Amniotic stem cell (primary cell): ENCODE results near the gene NPIPB2.

Experiments
- DNase-seq: peaks from one replicate; lab custom pipeline; 2025; lab: John Stamatoyannopoulos, UW

The NPIPB2 gene

DNA sequence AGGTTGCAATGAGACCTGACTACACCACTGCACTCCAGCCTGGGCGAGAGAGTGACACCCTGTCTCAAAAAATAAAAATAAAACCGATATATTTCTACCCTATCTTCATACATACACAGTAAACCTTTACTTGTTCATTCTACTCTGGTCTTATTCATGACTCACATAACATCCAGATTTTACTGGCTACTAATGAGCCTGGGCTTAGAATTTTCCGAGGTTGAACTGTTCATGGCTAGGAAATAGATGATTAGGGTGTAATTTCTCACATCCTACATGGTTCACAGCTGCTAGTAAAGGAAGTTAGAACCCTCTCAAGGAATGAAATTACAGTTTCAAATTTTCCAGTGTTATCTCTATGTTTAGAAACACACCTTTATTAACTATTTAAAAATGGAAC is 40.8 kb downstream of the NPIPB2 start:
- no peak for DNase-seq

DNA sequence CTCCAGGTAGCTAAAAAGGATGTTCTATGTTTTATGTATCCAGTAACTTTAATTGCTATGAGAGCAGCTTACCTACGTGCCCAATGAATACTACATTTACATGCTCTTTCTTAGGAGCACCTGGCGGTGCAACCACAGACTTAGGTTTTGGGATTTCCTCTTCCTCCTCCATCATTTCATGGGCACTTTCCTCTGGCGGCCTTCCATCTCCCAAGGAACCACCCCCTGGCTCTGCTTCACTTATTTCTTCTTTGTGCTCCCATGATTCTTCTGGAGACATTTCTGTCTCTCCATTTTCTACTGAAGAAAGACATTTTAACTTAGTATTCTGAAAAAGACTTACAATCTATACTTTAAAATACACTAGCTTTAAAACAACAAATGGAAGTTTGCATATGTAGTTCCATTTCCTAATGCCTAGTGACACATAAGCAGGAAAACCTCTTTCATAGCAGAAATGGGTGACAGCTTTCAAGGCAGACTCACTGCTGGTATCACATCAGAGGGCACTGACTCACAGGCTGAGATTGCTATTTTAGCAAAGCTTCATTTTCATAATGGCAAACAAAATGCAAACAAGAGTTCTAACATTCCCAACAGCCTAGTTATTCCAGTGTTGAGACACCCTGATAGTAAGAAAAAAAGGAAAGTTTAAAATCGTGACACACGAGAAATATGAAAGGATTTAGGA is 45.2 kb downstream of the NPIPB2 start:
- DNase-seq = peak; percentile 54

DNA sequence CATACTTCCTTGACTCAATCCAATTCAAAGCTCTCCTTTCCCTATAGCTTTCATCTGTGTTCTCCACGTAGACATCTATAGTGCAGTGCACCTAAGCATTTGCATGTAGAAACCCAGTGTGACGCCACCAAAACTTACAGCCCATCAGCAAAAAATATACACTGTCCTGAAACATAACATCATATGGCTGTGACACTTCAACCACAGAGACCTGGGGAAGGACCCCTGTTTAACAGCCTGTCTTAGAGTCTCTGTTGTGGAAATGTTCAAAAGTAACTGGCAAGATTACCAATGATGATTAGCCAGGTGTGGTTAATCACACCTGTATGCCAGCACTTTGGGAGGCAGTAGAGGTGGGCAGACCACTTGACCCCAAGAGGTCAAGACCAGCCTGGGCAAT is 48.3 kb downstream of the NPIPB2 start:
- DNase-seq = no peak

DNA sequence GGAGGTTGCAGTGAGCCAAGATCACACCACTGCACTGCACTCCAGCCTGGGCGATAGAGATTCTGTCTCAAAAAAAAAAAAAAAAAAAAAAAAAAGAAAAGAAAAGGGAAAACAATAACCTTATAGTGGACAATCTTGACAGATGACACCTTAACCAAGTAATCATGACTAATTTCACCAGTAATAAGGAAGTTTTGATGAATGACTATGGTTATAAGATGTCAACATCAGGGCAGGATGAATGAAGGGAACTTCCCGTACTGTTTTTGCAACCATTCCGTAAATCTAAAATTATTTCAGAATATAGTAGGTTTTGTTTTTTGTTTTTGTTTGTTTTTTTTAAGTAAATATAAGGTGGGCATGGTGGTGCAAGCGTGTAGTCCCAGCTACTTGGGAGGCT is 49.1 kb downstream of the NPIPB2 start:
- no peak for DNase-seq

DNA sequence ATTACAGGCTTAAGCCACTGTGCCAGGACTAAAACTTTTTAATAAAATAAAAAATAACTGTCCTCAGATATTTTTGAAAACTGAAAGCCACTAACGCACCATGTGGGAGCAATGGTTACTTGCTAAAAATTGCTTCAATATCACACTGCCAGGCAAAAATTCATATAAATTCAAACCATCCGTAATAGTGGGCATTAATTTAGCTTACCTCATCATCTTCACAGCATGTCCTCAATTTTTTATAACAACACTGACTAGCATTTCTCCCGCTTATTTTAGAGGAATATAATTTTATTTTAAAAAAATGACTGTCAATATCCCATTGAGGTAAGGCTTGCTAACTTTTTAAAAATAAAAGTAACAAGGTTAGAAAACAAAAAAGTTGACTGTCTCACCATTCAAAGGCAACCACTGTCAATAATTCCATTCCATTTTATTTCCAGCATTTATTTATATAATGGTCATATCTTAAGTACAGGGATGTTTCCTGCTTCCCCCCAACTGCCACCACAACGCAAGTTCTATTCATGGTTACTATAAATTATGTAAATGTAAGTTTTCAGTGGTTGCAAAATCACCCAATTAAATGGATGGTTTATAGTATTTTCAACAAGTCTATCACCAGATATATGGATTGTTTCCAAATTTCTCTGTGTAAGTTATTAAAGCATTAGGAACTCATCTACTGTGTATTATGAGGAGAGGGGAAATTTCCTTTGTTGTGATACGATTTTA is 51.4 kb downstream of the NPIPB2 start:
- DNase-seq = no peak

DNA sequence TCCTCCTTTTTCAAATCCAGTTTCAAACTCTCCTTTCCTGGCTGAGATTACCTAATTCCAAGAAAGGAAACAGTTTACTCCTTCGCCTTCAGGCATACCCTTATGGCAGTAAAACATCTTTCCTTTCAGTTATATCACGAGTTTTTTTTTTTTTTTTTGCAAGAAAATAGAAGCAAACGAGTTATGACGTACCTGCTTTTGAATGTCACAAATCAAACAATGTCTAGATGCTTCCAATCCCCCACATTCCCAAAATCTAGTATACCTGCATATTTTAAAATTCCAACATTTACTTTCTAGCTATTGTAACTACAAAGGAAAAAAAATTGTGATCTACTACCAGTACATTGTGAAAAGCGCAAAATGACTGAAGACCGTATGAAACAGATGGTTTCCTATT is 55.0 kb downstream of the NPIPB2 start:
- no peak for DNase-seq

DNA sequence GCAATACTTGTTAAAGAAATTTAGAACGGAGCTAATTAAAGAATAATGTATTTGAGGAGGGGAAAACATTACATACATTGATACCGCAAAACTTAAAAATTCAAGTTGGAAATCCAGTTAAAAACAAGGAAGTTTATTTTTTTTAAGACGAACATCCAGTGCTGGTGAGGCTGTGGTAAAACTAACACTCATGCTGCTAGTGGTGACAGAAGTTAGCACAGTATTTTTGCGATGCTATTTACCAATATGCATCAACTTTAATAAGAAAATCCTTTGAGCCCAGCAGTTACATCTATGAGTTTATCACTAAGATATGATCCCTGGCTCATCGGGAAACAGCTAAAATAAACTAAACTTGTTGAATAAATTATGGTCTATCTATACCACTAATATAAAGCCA is 57.8 kb downstream of the NPIPB2 start:
- DNase-seq = no peak

DNA sequence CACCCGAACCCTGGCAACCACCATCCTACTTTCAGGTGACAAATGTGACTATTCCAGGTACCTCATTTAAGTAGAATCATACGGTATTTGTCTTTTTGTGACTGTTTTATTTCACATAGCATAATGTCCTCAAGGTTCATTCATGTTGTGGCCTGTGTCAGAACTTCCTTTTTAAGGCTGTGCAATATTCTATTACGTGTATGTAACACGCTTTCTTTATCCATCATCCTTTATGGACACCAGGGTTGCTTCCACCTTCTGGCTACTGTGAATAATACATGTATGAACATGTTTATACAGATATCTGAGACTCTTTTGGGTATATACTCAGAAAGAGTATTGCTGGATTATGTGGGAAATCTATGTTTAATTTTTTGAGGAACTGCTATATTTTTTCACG is 61.8 kb downstream of the NPIPB2 start:
- no peak for DNase-seq

DNA sequence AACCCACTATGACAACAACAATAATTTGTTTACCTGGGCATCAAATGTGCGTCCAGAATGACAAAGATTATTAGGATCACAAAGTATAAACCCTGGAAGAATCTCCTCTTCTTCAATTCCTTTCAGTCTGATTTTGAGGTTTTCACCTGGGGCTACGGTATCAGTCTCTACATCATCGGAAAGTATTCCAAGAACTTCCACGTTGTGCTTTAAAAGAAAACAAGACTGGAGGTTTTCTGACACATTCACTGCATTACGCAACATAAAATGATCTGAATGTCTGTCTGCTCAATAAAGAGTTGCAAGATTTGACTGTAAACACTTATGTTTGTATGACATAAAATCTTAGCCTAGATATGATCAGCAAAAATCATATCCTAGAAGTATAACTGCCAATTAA is 64.5 kb downstream of the NPIPB2 start:
- DNase-seq = no peak
